Kidney epithelial cell (primary cell): ENCODE measurements around the gene RFLNA. TPM values are rescaled to one million over a fixed set of nuclear protein-coding genes. Genes with fewer than 3 reads are reported as not detected.

ENCODE experiments used
- DNase-seq: peaks from one replicate; pipeline ENCODE4 v3.0.0-alpha.2; 2010; ENCODE audit warnings: low read depth
- H3K27me3 ChIP-seq: 2 replicates; pipeline ENCODE4 v1.6.0; 2011; ENCODE audit warnings: low read length; ENCODE audit not compliant: control insufficient read depth, insufficient read depth
- H3K36me3 ChIP-seq: 2 replicates; pipeline ENCODE4 v1.5.1; 2011; ENCODE audit warnings: low read length; ENCODE audit not compliant: control insufficient read depth, insufficient read depth
- H3K4me3 ChIP-seq: 2 replicates; pipeline ENCODE4 v1.5.1; 2011; ENCODE audit warnings: low read depth, mild to moderate bottlenecking, control low read depth, low read length
- total RNA-seq: library from RNA; depleted of rRNA; stranded (reverse); fragments of >200 nt; gene quantifications from 2 replicates; pipeline ENCODE4 v1.2.3, GENCODE V29; 2015
- TF ChIP-seq, protein P1 (sequence below): IDR thresholded peaks from 2 replicates; pipeline ENCODE4 v1.5.1; 2011; ENCODE audit warnings: mild to moderate bottlenecking, moderate library complexity, low read length, control low read depth, inconsistent platforms; ENCODE audit not compliant: insufficient read depth, poor library complexity, severe bottlenecking

RFLNA gene
- total RNA-seq, 1 donor from 2014 or later = 0.54 TPM

DNA sequence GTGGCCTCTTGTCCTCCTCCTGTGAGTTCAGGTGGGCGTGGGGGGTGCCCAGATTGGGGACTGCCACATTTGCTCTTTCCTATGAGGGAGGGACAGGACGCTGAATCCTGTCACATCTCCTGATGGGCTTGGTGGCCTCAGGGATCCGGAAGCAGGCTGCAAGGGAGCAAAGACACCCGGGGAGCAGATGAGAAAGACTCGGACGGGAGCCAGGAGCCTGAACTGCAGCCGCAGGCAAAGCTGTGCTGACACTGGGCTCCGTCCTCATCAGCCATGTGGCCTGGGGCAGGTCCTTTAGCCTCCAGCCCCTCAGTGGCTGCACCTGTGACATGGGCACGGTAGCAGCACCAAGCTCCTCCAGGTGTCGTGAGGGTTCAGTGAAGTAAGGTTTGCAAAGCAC lies 40.8 kb upstream of the RFLNA start:
- TF ChIP-seq, protein P1, sequence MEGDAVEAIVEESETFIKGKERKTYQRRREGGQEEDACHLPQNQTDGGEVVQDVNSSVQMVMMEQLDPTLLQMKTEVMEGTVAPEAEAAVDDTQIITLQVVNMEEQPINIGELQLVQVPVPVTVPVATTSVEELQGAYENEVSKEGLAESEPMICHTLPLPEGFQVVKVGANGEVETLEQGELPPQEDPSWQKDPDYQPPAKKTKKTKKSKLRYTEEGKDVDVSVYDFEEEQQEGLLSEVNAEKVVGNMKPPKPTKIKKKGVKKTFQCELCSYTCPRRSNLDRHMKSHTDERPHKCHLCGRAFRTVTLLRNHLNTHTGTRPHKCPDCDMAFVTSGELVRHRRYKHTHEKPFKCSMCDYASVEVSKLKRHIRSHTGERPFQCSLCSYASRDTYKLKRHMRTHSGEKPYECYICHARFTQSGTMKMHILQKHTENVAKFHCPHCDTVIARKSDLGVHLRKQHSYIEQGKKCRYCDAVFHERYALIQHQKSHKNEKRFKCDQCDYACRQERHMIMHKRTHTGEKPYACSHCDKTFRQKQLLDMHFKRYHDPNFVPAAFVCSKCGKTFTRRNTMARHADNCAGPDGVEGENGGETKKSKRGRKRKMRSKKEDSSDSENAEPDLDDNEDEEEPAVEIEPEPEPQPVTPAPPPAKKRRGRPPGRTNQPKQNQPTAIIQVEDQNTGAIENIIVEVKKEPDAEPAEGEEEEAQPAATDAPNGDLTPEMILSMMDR = no peak
- H3K4me3 ChIP-seq = no peak overlapping the region
- DNase-seq = no peak
- H3K27me3 ChIP-seq = peaks cover 32% of the 10 kb centered on the region
- no peaks in the 10 kb centered on the region for H3K36me3 ChIP-seq

DNA sequence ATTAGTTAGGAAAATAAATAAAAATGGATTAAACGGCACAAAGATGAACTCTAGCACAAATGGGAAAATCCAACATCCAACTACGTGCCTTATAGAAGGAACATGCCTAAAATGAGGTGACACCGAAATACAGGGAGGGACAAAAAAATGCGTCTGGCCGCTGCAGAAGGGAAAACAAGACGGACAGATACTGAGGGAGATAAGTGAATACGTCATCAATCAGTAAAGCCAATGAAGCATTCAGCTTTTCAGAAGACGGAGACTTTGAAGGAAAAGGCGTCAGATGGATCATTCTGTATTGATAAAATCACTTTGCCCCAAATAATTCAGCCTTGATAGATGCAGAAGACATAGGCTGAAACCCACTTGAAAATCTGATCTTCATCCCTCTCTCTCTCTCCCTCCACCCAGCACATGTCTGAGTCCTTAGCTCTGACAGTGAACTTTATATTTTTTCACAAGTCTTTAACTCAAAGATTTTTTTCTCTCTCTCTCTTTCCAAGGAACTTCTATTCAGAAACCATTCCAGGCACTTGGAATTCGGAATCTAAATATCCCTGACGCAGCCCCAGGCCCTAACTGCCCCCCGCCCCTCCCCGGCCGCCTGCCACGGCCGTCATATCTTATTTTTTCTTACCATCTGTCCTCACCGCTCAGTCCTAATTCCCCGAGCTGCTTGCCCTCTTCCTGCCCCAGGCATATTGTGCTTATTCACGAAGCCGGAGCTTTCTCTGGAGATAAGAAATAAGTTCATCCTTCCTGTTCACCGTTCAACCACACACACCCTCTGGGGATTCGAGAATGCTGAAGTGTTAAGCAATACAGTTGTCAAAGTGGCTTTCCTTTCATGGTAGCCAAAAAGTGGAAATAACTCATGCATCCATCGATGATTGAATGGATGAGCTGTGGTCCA lies 35.5 kb upstream of the RFLNA start:
- Histone ChIP-seq H3K27me3 (peaks cover 26% of the 10 kb centered on the region), H3K4me3 (no peak overlapping the region), H3K36me3 (no peaks in the 10 kb centered on the region)
- TF ChIP-seq, protein P1 = no peak
- DNase-seq = no peak

DNA sequence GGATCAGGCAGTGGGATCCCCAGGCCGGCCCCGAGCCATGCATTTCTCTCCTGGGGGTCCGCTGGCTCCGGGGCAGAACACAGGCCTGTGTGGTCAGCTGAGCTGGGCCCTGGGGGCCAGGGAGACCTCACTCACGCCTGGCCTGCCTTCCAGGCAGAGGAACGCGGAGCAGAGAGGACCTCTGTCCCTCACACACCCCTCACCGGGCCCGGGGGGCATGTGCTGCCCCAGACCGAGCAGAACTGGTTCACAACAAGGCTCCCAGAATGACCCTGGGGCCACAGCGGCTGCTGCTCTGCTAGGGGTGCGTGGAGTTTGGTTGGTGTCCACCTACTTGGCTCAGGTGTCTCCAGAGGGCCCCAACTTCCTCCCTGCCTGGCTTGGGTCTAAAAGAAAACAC lies 33.0 kb upstream of the RFLNA start:
- TF ChIP-seq, protein P1 = no peak
- Histone ChIP-seq H3K4me3 (no peak overlapping the region), H3K36me3 (no peaks in the 10 kb centered on the region), H3K27me3 (peaks cover 17% of the 10 kb centered on the region)
- DNase-seq = no peak

DNA sequence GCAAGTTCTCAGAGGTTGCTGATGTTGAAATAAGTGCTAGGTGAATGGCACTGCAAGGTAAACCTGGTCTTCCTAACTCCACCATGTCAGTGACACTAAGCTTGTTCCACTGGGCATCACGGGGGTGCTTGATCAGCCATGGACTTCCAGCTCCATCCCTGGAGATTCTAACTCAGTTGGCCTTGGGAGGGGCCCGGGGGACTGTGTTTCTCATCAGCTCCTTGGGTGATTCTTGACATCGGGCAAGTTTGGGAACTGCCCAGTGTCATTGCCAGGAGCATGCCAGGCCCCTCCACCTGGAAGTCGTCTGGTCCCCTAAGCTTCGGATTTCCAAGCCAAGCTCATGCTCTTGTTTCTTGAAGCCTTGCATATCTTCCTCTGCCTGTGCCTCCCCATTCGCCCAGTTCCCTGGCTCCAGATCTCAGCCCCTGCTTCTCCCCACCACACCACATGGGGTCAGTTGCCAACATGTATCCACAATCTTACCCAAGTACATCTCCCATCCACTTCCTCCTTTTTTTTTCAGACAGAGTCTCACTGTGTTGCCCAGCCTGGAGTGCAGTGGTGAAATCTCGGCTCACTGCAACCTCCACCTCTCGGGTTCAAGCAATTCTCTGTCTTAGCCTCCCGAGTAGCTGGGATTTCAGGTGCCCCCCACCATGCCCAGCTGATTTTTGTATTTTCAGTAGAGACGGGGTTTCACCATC lies 30.7 kb upstream of the RFLNA start:
- DNase-seq = no peak
- TF ChIP-seq, protein P1 = no peak
- no peaks in the 10 kb centered on the region for H3K36me3 ChIP-seq
- H3K27me3 ChIP-seq = peaks cover 8% of the 10 kb centered on the region
- H3K4me3 ChIP-seq = no peak overlapping the region

DNA sequence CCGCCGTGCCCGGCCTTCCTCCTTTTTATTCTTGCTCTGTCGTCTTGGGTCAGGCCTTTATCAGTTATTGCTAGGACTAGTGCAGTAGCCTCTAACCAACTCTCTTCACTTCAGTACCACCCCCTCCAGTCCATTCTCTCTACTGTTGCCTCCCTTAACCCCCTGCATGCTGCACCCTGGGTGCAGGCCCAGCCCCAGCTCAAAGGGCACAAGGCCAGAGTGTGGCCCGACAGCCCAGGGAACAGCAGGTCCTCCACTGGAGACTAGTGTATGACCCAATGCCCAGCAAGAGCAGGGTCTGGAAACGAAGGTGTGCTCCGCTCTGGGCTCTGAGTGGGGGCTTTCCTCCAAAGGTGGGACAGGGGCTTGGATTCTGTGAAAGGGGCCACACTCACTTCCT lies 30.0 kb upstream of the RFLNA start:
- H3K27me3 ChIP-seq = peaks cover 4% of the 10 kb centered on the region
- DNase-seq = no peak
- no peaks in the 10 kb centered on the region for H3K36me3 ChIP-seq
- TF ChIP-seq, protein P1 = no peak
- H3K4me3 ChIP-seq = no peak overlapping the region
